OCI-LY3 (cell line): ENCODE data around the gene USP7.

ENCODE experiments used
- CTCF ChIP-seq: fragments of 200-600, 300-600 bp; sonication (generic); IDR thresholded peaks from 2 replicates; pipeline ENCODE4 v1.5.1; 2014; ENCODE audit warnings: antibody characterized with exemption, low read length, low read depth
- EZH2phosphoT487 ChIP-seq: fragments of 200-600 bp; shearing (Covaris generic); IDR thresholded peaks from 2 replicates; pipeline ENCODE4 v1.6.1; 2018; ENCODE audit warnings: antibody characterized with exemption, mixed run types, low read depth

GRCh38 chr16:8848939-8849391 is 114.7 kb downstream of the USP7 start:
- no peak for TF ChIP-seq CTCF
- no peak for TF ChIP-seq EZH2phosphoT487
